22Rv1 (cell line): ENCODE results near the gene OSCP1.

Source experiments
- CTCF ChIP-seq: fragments of 450-650 bp; IDR thresholded peaks from 2 replicates; pipeline ENCODE4 v1.5.1; 2017; ENCODE audit warnings: mild to moderate bottlenecking
- ZFX ChIP-seq: fragments of 450-650 bp; IDR thresholded peaks from 2 replicates; pipeline ENCODE4 v1.6.1; 2017; ENCODE audit warnings: antibody characterized with exemption, borderline replicate concordance

- TF ChIP-seq CTCF (no peak), ZFX (no peak)
Measured at GRCh38 chr1:36432616-36433015, 17.6 kb downstream of the OSCP1 start.
